Measurements from ENCODE around the gene HEPN1.

The HEPN1 gene

GRCh38 chr11:124889191-124890091 lies 29.6 kb upstream of the HEPN1 start:
- Histone ChIP-seq H3K9me3 (replicated peaks in 1 of 11) (no peaks in the 10 kb centered on the region), H3K9ac (no peak overlapping the region), H3K4me1 (peaks cover 0 to 37% (median 11%) of the 10 kb centered on the region in 10 experiments; a peak in 11 of 20 replicates), H3K36me3 (no peaks in the 10 kb centered on the region), H3K4me3 (no peak overlapping the region), H4K20me1 (peaks cover 0 to 4% (median 0%) of the 10 kb centered on the region in 11 experiments; a peak in 1 of 22 replicates), H3K27ac (peak overlapping the region in 2 of 11 experiments; percentile 19 to 21; a peak in 2 of 22 replicates), H3K27me3 (no peaks in the 10 kb centered on the region), H3K4me2 (peak overlapping the region in 7 of 11 experiments; percentile 4 to 88 (median 55); a peak in 10 of 22 replicates)
- TF ChIP-seq Cebpa-rat (IDR thresholded peaks at IDR 0.05) = no peak

DNA sequence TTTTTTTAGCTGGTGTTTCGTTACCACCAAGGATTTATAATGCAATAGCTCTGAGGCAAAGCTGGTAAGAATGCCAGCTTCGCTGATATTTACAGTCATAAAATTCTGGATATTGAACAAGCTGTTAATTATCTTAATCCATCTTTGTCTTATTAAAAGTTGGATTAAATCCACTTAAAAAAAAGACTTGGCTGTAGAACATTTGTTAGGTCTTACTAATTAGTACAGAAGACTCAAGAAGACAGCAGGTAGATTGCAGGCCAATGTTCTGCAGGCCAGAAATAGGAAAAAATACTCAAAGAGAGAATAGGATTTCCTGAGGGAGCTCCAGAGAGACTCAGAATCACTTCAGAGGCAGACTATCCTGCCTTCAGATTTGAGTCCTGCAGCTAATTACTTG lies 28.9 kb upstream of the HEPN1 start:
- H3K9me3 ChIP-seq (replicated peaks in 1 of 11) = no peaks in the 10 kb centered on the region
- H3K27ac ChIP-seq = no peak overlapping the region
- peaks cover 0 to 37% (median 11%) of the 10 kb centered on the region in 10 experiments; a peak in 11 of 20 replicates for H3K4me1 ChIP-seq
- H3K9ac ChIP-seq = no peak overlapping the region
- H3K36me3 ChIP-seq = no peaks in the 10 kb centered on the region
- TF ChIP-seq Cebpa-rat (IDR thresholded peaks at IDR 0.05) = no peak
- no peaks in the 10 kb centered on the region for H3K27me3 ChIP-seq
- H3K4me3 ChIP-seq = no peak overlapping the region
- peak overlapping the region in 4 of 11 experiments; percentile 55 to 88 (median 69); a peak in 9 of 22 replicates for H3K4me2 ChIP-seq
- H4K20me1 ChIP-seq = peaks cover 0 to 4% (median 0%) of the 10 kb centered on the region in 11 experiments; a peak in 1 of 22 replicates

- Histone ChIP-seq H3K4me3 (no peak overlapping the region), H3K4me1 (peaks cover 0 to 37% (median 11%) of the 10 kb centered on the region in 10 experiments; a peak in 11 of 20 replicates), H3K9me3 (replicated peaks in 1 of 11) (no peaks in the 10 kb centered on the region), H3K27ac (no peak overlapping the region), H3K9ac (no peak overlapping the region), H3K27me3 (no peaks in the 10 kb centered on the region), H3K36me3 (no peaks in the 10 kb centered on the region), H3K4me2 (peak overlapping the region in 2 of 11 experiments; percentile 66 to 88; a peak in 3 of 22 replicates), H4K20me1 (peaks cover 0 to 4% (median 0%) of the 10 kb centered on the region in 11 experiments; a peak in 1 of 22 replicates)
- no peak for TF ChIP-seq Cebpa-rat (IDR thresholded peaks at IDR 0.05)
Measured at GRCh38 chr11:124890683-124891372, 28.2 kb upstream of the HEPN1 start.

GRCh38 chr11:124891373-124891861 lies 27.6 kb upstream of the HEPN1 start:
- H3K27me3 ChIP-seq = no peaks in the 10 kb centered on the region
- H3K4me2 ChIP-seq = 0 out of 22 replicates have a peak overlapping the region, but pooled peaks of 1 of the 11 experiments have one; percentile 6
- H3K9me3 ChIP-seq (replicated peaks in 1 of 11) = no peaks in the 10 kb centered on the region
- no peak overlapping the region for H3K4me3 ChIP-seq
- peaks cover 0 to 37% (median 13%) of the 10 kb centered on the region in 10 experiments; a peak in 11 of 20 replicates for H3K4me1 ChIP-seq
- no peaks in the 10 kb centered on the region for H3K36me3 ChIP-seq
- H3K27ac ChIP-seq = no peak overlapping the region
- TF ChIP-seq Cebpa-rat (IDR thresholded peaks at IDR 0.05) = no peak
- H4K20me1 ChIP-seq = peaks cover 0 to 4% (median 0%) of the 10 kb centered on the region in 11 experiments; a peak in 1 of 22 replicates
- H3K9ac ChIP-seq = no peak overlapping the region

- no peaks in the 10 kb centered on the region for H3K9me3 ChIP-seq (replicated peaks in 1 of 11)
- peaks cover 4 to 40% (median 19%) of the 10 kb centered on the region in 10 experiments for H3K4me1 ChIP-seq
- no peaks in the 10 kb centered on the region for H3K36me3 ChIP-seq
- no peaks in the 10 kb centered on the region for H3K27me3 ChIP-seq
- H4K20me1 ChIP-seq = peaks cover 0 to 4% (median 0%) of the 10 kb centered on the region in 11 experiments; a peak in 1 of 22 replicates
- no peak overlapping the region for H3K27ac ChIP-seq
- H3K4me3 ChIP-seq = no peak overlapping the region
- no peak for TF ChIP-seq Cebpa-rat (IDR thresholded peaks at IDR 0.05)
- no peak overlapping the region for H3K9ac ChIP-seq
- H3K4me2 ChIP-seq = 0 out of 22 replicates have a peak overlapping the region, but pooled peaks of 1 of the 11 experiments have one; percentile 6
Measured at GRCh38 chr11:124892146-124892545, 26.9 kb upstream of the HEPN1 start.

- no peak overlapping the region for H3K9ac ChIP-seq
- no peak for TF ChIP-seq Cebpa-rat (IDR thresholded peaks at IDR 0.05)
- H3K4me3 ChIP-seq = no peak overlapping the region
- no peaks in the 10 kb centered on the region for H3K27me3 ChIP-seq
- no peaks in the 10 kb centered on the region for H3K36me3 ChIP-seq
- H3K4me1 ChIP-seq = peaks cover 12 to 48% (median 26%) of the 10 kb centered on the region in 10 experiments
- no peak overlapping the region for H3K4me2 ChIP-seq
- H3K27ac ChIP-seq = no peak overlapping the region
- no peaks in the 10 kb centered on the region for H3K9me3 ChIP-seq (replicated peaks in 1 of 11)
- peaks cover 0 to 4% (median 0%) of the 10 kb centered on the region in 11 experiments; a peak in 1 of 22 replicates for H4K20me1 ChIP-seq
Measured at GRCh38 chr11:124892750-124893454, 26.1 kb upstream of the HEPN1 start.

DNA sequence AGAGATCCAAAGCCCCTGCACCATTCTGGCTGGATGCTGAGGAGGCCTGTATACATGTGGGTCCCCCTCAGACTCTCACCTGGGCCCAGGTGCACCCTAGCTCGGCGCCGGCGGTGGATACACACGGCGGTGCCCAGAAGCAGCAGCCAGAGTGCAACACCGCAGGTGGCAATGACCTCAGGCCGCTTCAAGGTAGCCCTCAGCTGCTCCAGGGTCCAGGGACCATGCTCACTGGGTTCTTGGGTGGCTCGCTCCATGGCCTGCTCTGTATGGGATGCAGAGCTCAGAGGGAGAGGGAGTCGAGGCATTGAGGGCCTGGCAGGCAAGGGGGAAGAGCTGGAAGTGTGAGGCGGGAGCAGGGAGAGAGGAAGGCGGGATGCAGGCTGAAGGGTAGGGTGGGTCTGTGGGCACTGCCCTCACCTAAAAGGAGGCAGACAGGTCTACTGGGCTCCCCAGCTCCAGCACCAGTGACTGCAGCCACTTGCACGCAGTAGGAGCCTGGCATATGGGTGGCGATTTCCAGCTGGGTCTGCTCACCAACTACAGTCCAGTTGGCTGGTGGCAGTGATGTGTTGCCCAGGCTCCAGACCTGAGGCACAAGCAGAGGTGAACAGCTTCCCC lies 25.2 kb upstream of the HEPN1 start:
- Histone ChIP-seq H3K9me3 (replicated peaks in 1 of 11) (no peaks in the 10 kb centered on the region), H3K36me3 (no peaks in the 10 kb centered on the region), H4K20me1 (peaks cover 0 to 4% (median 0%) of the 10 kb centered on the region in 11 experiments; a peak in 1 of 22 replicates), H3K4me1 (peaks cover 18 to 50% (median 35%) of the 10 kb centered on the region in 10 experiments), H3K9ac (no peak overlapping the region), H3K4me3 (no peak overlapping the region), H3K4me2 (no peak overlapping the region), H3K27me3 (no peaks in the 10 kb centered on the region), H3K27ac (no peak overlapping the region)
- TF ChIP-seq Cebpa-rat (IDR thresholded peaks at IDR 0.05) = no peak

Measured in BLaER1 treated with 17β-estradiol and CSF1 and Interleukin-3, amounts not matched to agents 10 nM and 100 nM (cell line).